SK-N-SH (cell line): ENCODE data around the gene AGXT. TPM values are rescaled to one million over a fixed set of nuclear protein-coding genes. Genes with fewer than 3 reads are reported as not detected.

Experiments
- CTCF ChIA-PET: fragments of 300-600, 350-600 bp; formaldehyde crosslinking; extraction: SDS; loops from one replicate; lab custom pipeline; 2021; lab: Yijun Ruan, JAX
- POLR2A ChIA-PET: fragments of 350-600 bp; sonication (Branson Sonifier 250); formaldehyde crosslinking; extraction: SDS; loops from one replicate; lab custom pipeline; 2020; ENCODE audit warnings: antibody characterized with exemption, inconsistent platforms; lab: Yijun Ruan, JAX
- DNase-seq: peaks from one replicate; pipeline ENCODE4 v3.0.0; 2012
- H2AFZ ChIP-seq: fragments of 200-600 bp; sonication (generic); 2 replicates; pipeline ENCODE4 v1.8.1; 2016; ENCODE audit warnings: antibody characterized with exemption, mild to moderate bottlenecking, low read depth
- H3F3A ChIP-seq: fragments of 200-600 bp; sonication (generic); replicated peaks from 2 replicates; pipeline ENCODE3; 2016; ENCODE audit warnings: antibody characterized with exemption, mild to moderate bottlenecking; ENCODE audit not compliant: insufficient read depth
- H3K27ac ChIP-seq, 2 experiments: fragments of 200-500 bp in 1 of 2; fragments of 200-600 bp in 1 of 2; sonication (Bioruptor generic) in 1 of 2; sonication (generic), shearing (Covaris generic) in 1 of 2; 2 replicates each; pipeline versions ENCODE4 v1.5.1 to v1.6.1; 2014 to 2016; ENCODE audit warnings: low read depth in 2 of 2, inconsistent platforms in 1 of 2, low read length in 1 of 2, mild to moderate bottlenecking in 1 of 2, mixed read lengths in 1 of 2
- H3K27me3 ChIP-seq: fragments of 200-600 bp; sonication (generic), shearing (Covaris generic); 2 replicates; pipeline ENCODE4 v1.6.1; 2016; ENCODE audit warnings: mixed run types; ENCODE audit not compliant: insufficient read depth
- H3K36me3 ChIP-seq, 2 experiments: fragments of 200-500 bp in 1 of 2; fragments of 200-600 bp in 1 of 2; sonication (Bioruptor generic) in 1 of 2; sonication (generic) in 1 of 2; replicated peaks in 1 of 2; 2 replicates each; pipeline versions ENCODE3 to v1.5.1; 2014 to 2016; ENCODE audit warnings: low read length in 1 of 2, mild to moderate bottlenecking in 1 of 2; ENCODE audit not compliant: insufficient read depth in 2 of 2, control insufficient read depth in 1 of 2
- H3K4me1 ChIP-seq, 2 experiments: fragments of 200-500 bp in 1 of 2; fragments of 200-600 bp in 1 of 2; sonication (Bioruptor generic) in 1 of 2; sonication (generic), shearing (Covaris generic) in 1 of 2; 2 replicates each; pipeline versions ENCODE4 v1.5.1 to v1.6.1; 2014 to 2016; ENCODE audit warnings: low read depth in 1 of 2, low read length in 1 of 2, mixed run types in 1 of 2; ENCODE audit not compliant: insufficient read depth in 2 of 2, control insufficient read depth in 1 of 2
- H3K4me2 ChIP-seq: fragments of 200-600 bp; sonication (generic), shearing (Covaris generic); 2 replicates; pipeline ENCODE4 v1.6.1; 2017; ENCODE audit warnings: mixed run types
- H3K4me3 ChIP-seq, 2 experiments: fragments of 200-500 bp in 1 of 2; fragments of 200-600 bp in 1 of 2; sonication (Bioruptor generic) in 1 of 2; sonication (generic), shearing (Covaris generic) in 1 of 2; 2 replicates each; pipeline versions ENCODE4 v1.5.1 to v1.8.1; 2014 to 2016; ENCODE audit warnings: low read depth in 2 of 2, inconsistent platforms in 1 of 2, low read length in 1 of 2, mild to moderate bottlenecking in 1 of 2, mixed read lengths in 1 of 2, moderate library complexity in 1 of 2
- H3K79me2 ChIP-seq: fragments of 200-600 bp; sonication (generic); 2 replicates; pipeline ENCODE4 v1.8.1; 2017; ENCODE audit warnings: mild to moderate bottlenecking; ENCODE audit not compliant: insufficient read depth
- H3K9ac ChIP-seq: fragments of 200-600 bp; sonication (generic); 2 replicates; pipeline ENCODE4 v1.6.1; 2017; ENCODE audit warnings: mixed run types
- H3K9me2 ChIP-seq: fragments of 200-600 bp; sonication (generic); 2 replicates; pipeline ENCODE4 v1.6.1; 2017; ENCODE audit warnings: mixed run types
- H3K9me3 ChIP-seq: fragments of 200-600 bp; sonication (generic); 2 replicates; pipeline ENCODE4 v1.6.1; 2017; ENCODE audit warnings: mixed run types, mild to moderate bottlenecking, moderate library complexity
- H4K20me1 ChIP-seq: fragments of 200-600 bp; sonication (generic); 2 replicates; pipeline ENCODE4 v1.6.1; 2017; ENCODE audit warnings: mild to moderate bottlenecking, mixed run types; ENCODE audit not compliant: insufficient read depth
- CHD2 ChIP-seq: fragments of 150-350 bp; IDR thresholded peaks from 2 replicates; pipeline ENCODE4 v1.6.1; 2018; ENCODE audit warnings: low read length; ENCODE audit not compliant: partially characterized antibody
- CTCF ChIP-seq: fragments of 200-600 bp; sonication (generic); IDR thresholded peaks from 2 replicates; pipeline ENCODE4 v1.6.1; 2017; ENCODE audit warnings: antibody characterized with exemption, mild to moderate bottlenecking, moderate library complexity
- ELF1 ChIP-seq: IDR thresholded peaks from 2 replicates; pipeline ENCODE4 v1.4.0; 2012
- FOSL2 ChIP-seq: IDR thresholded peaks from 2 replicates; pipeline ENCODE4 v1.4.0; 2012; ENCODE audit warnings: low read depth, mild to moderate bottlenecking, moderate library complexity, borderline replicate concordance
- FOXJ3 ChIP-seq: sonication (generic); formaldehyde crosslinking; IDR thresholded peaks from 2 replicates; pipeline ENCODE4 v1.5.1; 2020; ENCODE audit warnings: mild to moderate bottlenecking, missing genetic modification reagents
- FOXM1 ChIP-seq: IDR thresholded peaks from 2 replicates; pipeline ENCODE4 v1.4.0; 2012; ENCODE audit warnings: low read depth, mild to moderate bottlenecking
- GABPA ChIP-seq: IDR thresholded peaks from 2 replicates; pipeline ENCODE4 v1.4.0; 2012; ENCODE audit warnings: low read depth, mild to moderate bottlenecking
- GATA2 ChIP-seq: sonication (generic); formaldehyde crosslinking; IDR thresholded peaks from 2 replicates; pipeline ENCODE4 v1.5.0; 2020; ENCODE audit warnings: mild to moderate bottlenecking, missing genetic modification reagents
- JUND ChIP-seq: IDR thresholded peaks from 2 replicates; pipeline ENCODE4 v1.4.0; 2012
- MAX ChIP-seq: IDR thresholded peaks from 2 replicates; pipeline ENCODE4 v1.4.0; 2012; ENCODE audit warnings: low read depth
- RAD21 ChIP-seq: IDR thresholded peaks from 2 replicates; pipeline ENCODE4 v1.6.1; 2012; ENCODE audit warnings: mild to moderate bottlenecking, low read length
- REST ChIP-seq: IDR thresholded peaks from 2 replicates; pipeline ENCODE4 v1.6.1; 2012; ENCODE audit warnings: mild to moderate bottlenecking, low read depth, low read length, moderate library complexity
- RFX5 ChIP-seq: IDR thresholded peaks from 2 replicates; pipeline ENCODE4 v1.6.1; 2012; ENCODE audit warnings: mild to moderate bottlenecking, improper control_type of control experiment, low read length
- RXRA ChIP-seq: IDR thresholded peaks from 2 replicates; pipeline ENCODE4 v1.4.0; 2012; ENCODE audit warnings: low read depth, mild to moderate bottlenecking, borderline replicate concordance
- TAF1 ChIP-seq: IDR thresholded peaks from 2 replicates; pipeline ENCODE4 v1.6.1; 2012; ENCODE audit warnings: low read depth, mild to moderate bottlenecking, low read length, moderate library complexity, borderline replicate concordance
- TEAD4 ChIP-seq: IDR thresholded peaks from 2 replicates; pipeline ENCODE4 v1.4.0; 2012; ENCODE audit warnings: mild to moderate bottlenecking, borderline replicate concordance; ENCODE audit not compliant: insufficient read depth
- USF1 ChIP-seq: IDR thresholded peaks from 2 replicates; pipeline ENCODE4 v1.4.0; 2012; ENCODE audit warnings: low read depth, borderline replicate concordance
- YY1 ChIP-seq: IDR thresholded peaks from 2 replicates; pipeline ENCODE4 v1.4.0; 2012; ENCODE audit warnings: low read depth, mild to moderate bottlenecking
- ZBTB33 ChIP-seq: IDR thresholded peaks from 2 replicates; pipeline ENCODE4 v1.4.0; 2012; ENCODE audit warnings: low read depth, borderline replicate concordance
- WGBS: methylation state at CpG from one replicate; pipeline ENCODE4 v1.1.6; 2017; ENCODE audit warnings: low lambda C conversion rate; 5-methylcytosine and 5-hydroxymethylcytosine counted together
- polyA plus RNA-seq, 3 experiments: library from polyadenylated mRNA; depleted of rRNA; stranded (reverse); fragments of >200 nt; gene quantifications; 2 replicates each; pipeline ENCODE4 v1.2.3, GENCODE V29; 2012

The AGXT gene
- polyA plus RNA-seq, 1 of the 3 experiments (the other 2 are of a cell fraction): not detected

- no peak for TF ChIP-seq RXRA
- no peak for TF ChIP-seq GATA2 (CRISPR knock-in tag)
- no peak for TF ChIP-seq TEAD4
- no peak for TF ChIP-seq RFX5
- TF ChIP-seq JUND: no peak
- no peak for TF ChIP-seq YY1
- TF ChIP-seq ZBTB33: no peak
- TF ChIP-seq RAD21: no peak
- TF ChIP-seq, all 33 proteins: peak for 0
Observed at GRCh38 chr2:240873098-240873788, 4.6 kb downstream of the AGXT start (continued).

- Histone ChIP-seq H3K4me1 (peaks cover 0 to 8% of the 10 kb centered on the region in 2 experiments; a peak in 1 of 4 replicates), H3K4me3 (no peak overlapping the region), H3K36me3 (no peaks in the 10 kb centered on the region), H3K4me2 (no peak overlapping the region), H3K9me2 (no peaks in the 10 kb centered on the region), H2AFZ (no peak overlapping the region), H3K27me3 (no peaks in the 10 kb centered on the region), H3K9ac (no peak overlapping the region), H4K20me1 (no peaks in the 10 kb centered on the region), H3K27ac (no peak overlapping the region), H3K9me3 (no peaks in the 10 kb centered on the region), H3F3A (no peaks in the 10 kb centered on the region), H3K79me2 (no peaks in the 10 kb centered on the region)
- peak; percentile 43 for DNase-seq
- ChIA-PET CTCF (interaction anchor here (0.7 to 4.6 kb wide), 3 partner anchors 16 to 330 kb away, joined by 3 to 20 read pairs (median 3); no protein-coding TSS in a partner anchor), POLR2A (no interaction called here)
- no peak for TF ChIP-seq JUND
- TF ChIP-seq TAF1: no peak
- no peak for TF ChIP-seq REST
- no peak for TF ChIP-seq USF1
- no peak for TF ChIP-seq CTCF
- no peak for TF ChIP-seq FOXJ3 (CRISPR knock-in tag)
- TF ChIP-seq GABPA: no peak
- no peak for TF ChIP-seq CHD2
- no peak for TF ChIP-seq FOSL2
- no peak for TF ChIP-seq FOXM1
- no peak for TF ChIP-seq MAX
- no peak for TF ChIP-seq ELF1
- TF ChIP-seq RFX5: no peak
- TF ChIP-seq RAD21: no peak
- 54% methylated on average over 17 of the region's 33 CpGs for WGBS
Observed at GRCh38 chr2:240873805-240874714, 5.4 kb downstream of the AGXT start.
